HG03354 (cell line): ENCODE measurements around the gene ABHD16B.

Source experiments
- ATAC-seq: cut with Tn5 transposase; IDR thresholded peaks from one replicate; pipeline ENCODE4 v1.9.1; 2021; ENCODE audit warnings: mild to moderate bottlenecking; ENCODE audit not compliant: unreplicated experiment, poor library complexity, severe bottlenecking

Gene ABHD16B

DNA sequence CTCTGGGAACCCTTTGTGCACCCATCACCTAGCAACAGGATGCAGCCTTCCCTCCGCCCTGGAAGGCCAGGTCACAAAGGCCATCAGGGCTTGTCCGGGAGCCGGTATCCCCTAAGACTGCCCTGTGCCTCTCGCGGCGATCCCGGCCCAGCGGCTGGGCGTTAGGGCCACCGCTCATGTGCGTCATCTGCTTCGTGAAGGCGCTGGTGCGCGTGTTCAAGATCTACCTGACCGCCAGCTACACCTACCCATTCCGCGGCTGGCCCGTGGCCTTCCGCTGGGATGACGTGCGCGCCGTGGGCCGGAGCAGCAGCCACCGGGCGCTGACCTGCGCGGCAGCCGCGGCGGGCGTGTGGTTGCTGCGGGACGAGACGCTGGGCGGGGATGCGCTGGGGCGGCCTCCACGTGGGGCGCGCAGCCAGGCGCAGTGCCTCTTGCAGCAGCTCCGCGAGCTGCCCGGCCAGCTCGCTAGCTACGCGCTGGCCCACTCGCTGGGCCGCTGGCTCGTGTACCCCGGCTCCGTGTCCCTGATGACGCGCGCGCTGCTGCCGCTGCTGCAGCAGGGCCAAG is at the start of gene ABHD16B:
ABHD16B (plus strand) TSS at position 134 of the 570 bp plus-strand sequence; CDS start at position 177, 43 bp downstream.
- ATAC-seq, result no peak

DNA sequence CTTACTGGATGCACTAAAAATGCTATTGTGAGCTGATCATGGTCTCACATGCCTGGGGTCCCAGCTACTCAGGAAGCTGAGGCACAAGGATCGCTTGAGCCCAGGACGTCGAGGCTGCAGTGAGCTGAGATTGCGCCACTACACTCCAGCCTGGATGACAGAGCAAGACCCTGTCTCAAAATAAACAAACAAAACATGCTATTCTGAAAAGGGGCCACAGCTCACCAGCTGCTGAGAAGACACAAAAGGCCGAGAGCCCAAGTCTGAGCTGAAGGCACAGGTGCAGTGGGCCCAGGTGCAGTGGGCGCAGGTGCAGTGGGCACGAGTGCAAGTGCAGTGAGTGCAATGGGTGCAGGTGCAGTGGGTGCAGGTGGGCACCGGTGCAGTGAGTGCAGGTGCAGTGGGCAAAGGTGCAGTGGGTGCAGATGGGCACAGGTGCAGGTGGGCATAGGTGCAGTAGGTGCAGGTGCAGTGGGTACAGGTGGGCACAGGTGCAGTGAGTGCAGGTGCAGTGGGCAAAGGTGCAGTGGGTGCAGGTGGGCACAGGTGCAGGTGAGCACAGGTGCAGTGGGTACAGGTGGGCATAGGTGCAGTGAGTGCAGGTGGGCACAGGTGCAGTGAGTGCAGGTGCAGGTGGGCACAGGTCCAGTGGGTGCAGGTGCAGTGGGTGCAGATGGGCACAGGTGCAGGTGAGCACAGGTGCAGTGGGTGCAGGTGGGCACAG is 46.2 kb upstream of the ABHD16B start:
- ATAC-seq, result no peak

DNA sequence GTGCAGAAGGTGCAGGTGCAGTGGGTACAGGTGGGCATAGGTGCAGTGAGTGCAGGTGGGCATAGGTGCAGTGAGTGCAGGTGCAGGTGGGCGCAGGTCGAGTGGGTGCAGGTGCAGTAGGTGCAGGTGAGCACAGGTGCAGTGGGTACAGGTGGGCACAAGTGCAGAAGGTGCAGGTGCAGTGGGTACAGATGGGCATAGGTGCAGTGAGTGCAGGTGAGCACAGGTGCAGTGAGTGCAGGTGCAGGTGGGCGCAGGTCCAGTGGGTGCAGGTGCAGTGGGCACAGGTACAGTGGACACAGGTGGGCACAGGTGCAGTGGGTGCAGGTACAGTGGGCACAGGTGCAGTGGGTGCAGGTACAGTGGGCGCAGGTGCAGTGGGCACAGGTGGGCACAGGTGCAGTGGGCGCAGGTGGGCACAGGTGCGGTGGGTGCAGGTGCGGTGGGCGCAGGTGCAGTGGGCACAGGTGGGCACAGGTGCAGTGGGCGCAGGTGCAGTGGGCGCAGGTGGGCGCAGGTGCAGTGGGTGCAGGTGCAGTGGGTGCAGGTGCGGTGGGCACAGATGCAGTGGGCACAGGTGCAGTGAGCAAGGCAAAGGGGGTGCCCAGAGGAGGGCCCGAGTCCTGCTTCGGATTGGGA is 45.6 kb upstream of the ABHD16B start:
- ATAC-seq, result no peak

DNA sequence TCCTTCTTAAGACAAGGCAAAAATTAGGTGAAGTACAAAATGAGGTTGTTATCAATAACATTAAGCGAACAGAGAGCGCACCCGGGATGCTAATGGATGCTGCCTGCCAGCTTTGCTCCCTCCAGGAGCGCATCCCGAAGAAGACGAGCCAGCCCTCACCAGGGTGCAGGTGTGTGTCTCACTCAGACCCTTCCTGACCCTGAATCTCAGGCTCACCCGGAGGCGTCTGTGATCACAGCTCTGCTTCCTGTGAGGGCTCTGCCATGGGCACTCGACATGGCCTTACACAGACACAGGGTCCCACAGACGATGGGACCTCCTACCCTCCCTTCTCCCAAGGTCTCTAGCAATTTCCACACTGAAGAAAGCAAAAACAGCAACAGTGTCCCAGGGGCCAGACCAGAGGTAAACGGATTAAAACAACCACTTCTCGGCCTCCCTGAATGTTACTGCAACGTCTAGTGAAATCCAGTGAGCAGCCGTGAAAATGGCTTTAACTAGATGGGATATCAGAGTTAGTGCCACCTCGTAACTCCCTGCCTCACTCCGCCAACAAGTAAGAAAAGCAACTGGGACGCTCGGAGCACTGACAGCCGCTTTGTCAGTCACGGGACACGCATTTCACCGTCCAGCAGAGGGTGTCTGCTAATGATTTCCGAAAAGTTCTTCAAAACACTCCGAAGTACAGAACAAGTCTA is 41.9 kb upstream of the ABHD16B start:
- ATAC-seq, result no peak

DNA sequence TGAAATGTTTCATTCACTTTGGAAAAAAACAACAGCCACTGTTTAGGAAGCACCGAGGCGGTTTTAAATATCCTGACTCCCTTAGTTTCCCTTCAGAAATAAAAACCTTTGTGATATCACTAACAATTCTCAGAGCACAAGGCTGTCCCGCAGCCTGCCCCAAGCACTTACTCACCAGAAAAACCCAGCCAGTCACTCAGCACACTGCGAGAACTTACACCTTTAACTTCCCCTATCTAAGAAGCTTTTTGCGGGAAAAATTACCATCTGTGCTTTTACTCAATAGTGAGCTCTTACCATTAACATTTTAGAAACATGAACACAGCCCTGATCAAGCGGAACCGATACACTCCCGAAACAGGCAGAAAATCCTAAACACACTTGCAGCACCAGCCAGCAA is 39.5 kb upstream of the ABHD16B start:
- ATAC-seq, result no peak

DNA sequence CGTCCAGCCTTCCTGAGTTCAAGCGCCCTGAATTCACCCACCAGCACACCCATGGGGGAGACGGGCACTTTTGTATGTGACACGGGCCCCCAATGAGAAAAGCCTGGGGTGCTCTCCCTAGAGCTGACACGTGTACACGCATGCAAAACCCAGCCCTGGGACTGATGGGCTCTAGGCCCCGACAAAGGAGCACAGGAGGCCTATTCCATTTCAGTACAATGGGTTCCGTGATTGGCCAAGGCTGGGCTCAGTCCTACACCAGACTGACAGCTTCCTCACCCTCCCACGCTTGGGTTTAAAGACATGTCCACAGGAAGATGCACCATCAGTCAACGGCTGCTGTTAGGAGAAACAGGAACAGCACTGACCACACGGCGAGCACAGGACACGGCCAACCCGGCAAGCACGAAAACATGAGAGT is 39.0 kb upstream of the ABHD16B start:
- ATAC-seq, result no peak

DNA sequence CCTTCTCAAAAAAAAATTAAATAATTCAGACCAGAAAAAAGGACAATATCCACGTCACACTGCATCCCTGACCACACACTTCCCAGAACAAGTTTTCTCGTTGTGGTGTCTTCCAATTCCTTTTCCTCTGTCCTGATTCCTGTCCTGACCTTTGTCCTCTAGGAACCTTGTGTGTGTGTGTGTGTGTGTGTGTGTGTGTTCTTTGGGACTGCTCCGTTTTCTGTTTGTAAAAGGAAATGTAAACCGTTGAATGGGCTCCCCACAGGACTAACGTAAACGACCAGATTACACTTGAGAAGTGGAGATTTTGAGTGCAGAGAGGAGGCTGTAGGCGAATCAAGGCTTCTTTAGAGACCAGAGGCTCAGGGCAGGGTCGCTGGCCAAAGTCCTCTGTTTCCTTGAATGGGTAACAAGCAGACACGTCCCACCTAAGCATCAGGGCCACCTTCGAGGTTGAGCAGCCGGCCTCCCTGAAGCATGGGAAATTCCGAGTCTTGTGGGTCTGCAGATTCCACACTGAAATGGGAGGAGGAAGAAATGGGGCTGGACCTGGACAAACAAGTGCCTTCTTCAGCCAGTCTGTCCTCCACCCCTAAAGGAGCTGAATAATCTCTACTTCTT is 37.5 kb upstream of the ABHD16B start:
- ATAC-seq, result no peak

DNA sequence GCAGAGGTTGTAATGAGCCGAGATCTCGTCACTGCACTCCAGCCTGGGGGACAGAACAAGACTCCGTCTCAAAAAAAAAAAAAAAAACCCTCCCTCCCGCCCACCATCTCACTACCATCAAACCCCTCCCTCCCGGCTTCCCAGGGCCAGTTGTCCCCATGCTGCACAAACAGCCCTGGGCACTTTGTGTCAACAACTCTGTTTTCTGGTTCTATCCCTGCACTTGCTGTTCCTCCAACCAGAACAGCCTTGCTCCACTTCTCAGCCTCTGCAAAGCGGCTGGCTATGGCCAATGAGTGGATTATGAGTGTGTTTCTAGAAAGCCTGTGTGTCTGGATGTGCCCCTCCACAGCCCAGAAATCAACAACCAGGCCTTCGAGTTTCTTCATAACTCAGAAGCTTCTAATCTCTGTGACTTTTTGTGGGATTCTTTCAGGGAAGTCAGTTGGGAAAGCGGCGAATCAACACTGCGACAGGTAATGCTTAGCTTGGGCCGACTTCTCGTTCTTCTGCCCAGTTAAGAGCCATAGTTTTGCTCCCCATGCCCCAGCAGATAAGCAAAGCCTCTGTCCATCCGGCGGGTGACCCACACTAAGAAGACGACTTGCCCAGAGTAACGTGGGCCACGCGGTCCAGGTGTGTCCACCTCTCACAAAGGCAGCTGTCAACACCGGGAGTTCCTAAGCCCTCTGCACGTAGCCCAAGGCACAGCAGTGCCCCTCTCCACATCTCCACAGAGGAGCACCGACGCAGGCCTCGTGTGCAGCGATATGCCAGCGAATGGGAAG is 35.8 kb upstream of the ABHD16B start:
- no peak for ATAC-seq

DNA sequence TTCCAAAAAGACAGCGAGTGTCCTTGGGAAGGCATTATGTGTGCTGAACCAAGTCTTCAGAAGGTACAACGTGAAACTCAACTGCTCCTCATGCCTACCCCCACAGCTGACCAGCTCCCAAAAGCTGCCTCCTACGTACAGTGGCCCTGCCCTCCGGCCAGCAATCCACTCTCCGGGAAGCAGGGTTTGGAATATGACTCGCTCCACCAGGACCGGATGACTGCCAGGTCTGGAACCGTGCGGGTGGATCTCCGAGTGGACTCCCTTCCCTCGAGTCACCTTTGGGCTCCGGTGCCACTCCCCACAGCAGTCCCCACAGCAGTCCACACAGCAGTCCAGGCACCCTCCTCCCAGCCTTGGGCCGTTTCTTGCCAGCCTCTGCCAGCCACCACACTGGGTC is 34.5 kb upstream of the ABHD16B start:
- no peak for ATAC-seq

DNA sequence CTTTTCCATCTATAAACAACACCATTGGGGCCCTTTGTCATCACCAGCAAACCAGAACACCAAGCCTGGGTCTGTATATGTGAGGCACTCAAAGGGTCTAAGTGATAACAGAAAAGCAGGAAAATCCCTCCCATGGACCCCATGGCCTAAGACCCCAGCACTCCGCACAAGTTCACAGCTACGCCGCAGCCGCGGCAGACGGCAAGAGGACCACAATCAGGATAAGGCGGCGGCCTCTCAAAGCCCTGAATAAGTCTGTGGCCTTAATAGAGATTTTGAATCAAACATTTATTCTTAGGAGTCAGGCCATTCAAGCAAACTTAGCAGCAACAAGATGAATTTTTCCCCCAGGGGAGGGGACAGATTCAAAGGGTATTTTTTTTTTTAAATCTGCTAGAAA is 33.2 kb upstream of the ABHD16B start:
- no peak for ATAC-seq

DNA sequence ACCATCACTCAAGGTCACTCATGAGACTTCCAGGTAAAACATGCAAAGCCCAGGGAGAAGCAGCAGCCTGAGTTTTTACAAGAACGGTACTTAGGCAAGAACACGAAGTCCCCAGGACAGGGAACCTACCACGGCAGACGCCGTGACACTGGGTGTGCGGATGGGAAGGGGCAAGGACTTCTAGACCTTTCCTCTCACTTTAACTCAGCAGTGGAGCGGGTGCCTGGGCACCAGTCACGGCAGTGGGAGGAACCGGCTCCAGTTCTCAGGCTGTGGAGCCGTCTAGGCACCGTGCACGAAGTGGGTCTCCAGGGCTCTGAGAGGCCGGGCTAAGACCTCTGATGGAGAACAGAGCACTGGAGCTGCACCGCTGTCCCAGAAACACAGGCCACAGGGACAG is 32.8 kb upstream of the ABHD16B start:
- ATAC-seq, result no peak

DNA sequence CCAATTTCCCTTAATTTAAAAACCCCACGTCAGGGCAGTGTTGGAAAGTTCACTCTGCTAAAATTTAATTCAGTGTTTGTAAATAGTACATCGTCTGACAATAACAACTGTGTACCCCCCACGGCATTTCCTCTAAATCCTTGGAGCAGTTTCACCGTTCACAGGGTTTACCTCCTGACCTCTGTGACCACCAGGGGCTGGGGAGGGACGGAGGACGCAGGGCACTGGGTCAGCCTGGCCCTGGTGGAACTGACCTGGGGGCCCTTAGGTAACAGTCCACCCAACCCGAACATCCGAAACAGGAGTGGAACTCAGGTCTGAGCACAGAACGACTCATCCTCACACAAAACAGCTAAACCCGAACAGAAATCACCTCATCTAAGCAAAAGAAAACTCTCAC is 32.3 kb upstream of the ABHD16B start:
- ATAC-seq, result no peak

DNA sequence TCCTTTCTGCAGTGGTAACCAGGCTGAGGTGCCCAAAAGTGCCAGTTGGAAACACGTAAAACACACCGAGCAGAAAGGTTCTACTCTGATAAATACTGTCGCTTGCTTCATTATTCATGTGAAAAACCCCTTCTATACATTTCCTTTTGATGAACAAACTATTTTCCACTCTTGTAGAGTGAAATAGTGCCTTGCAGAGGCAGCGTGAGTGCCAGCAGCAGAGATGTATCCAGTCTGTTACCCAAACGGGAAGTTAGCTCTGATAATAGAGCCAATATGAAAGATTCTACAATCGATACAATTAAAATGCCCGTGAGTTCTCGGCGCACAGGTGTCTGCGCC is 31.7 kb upstream of the ABHD16B start:
- no peak for ATAC-seq

DNA sequence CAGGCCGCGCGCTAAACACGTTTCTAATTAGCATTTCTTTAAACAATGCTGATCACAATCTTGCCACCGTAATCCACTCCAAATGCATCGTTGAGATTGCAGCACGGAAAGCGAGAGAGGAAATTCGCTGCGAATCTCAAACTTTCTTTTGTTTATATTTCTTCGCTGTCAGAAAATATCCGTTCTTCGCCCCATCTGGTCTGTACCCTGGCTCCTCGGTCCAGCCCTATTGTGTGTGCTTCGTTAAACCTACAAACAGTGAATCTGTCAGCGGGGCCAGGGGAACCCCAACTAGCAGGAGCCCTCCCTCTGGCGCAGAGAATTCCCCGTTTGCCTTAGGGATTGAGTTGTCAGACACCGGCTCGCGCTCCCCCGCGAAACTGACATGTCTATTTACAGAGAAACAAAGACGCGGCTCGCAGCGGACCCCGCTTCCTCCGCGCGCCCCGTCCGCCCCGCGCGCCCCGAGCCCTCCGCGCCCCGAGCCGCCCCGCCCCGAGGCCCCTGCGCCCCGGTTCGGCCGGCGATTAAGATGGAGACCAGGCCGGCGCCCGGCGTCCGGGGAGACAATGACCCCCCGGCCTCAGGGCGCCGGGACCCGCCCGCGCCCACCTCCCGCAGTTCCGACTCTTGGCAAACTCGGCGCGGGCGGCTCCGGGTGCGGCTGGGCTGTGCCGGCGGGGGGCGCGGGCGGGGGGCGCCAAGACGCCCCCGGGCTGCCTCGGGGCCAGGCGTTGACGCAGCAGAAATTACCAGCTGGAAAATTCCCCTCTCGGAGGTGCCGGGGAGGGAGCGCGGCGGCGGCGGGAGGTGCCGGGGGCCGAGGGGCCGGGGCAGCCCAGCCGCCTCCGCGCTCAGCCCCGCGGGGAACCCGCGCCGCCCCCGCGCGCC is 31.1 kb upstream of the ABHD16B start:
- no peak for ATAC-seq

DNA sequence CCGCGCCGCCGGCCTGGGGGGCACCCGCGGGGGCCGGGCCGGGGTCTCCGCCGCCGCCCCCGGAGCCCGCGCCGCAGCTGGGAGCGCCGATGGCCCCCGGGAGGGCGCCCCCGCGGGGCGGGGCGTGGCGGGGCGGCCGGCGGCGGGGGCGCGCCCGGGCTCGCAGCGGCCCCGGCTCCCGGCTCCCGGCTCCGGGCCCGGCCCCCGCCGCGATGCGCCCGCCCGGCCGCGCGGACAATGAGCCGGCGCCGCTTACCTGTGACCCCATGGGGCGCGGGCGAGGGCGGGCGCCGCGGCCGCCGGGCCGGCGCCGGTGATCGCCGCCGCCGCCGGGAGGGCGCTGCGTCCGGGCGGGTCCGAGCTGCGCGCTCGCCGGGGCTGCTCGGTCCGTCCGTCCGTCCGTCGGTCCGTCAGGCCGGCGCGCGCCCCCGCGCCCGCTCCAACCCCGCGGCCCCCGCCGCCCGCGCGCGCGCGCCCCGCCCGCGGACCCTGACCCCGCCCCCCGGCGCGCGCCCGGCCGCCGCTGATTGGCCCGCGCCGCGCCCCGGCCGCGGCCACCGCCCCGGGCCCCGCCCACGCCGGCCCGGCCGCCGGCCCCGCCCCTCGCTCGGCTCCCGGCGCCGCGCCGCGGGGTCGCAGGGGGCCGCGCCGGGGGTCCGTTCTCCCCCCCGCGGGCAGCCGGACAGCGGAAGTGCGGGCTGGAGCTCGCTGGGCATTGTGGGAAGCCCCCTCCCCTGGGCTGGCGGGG is 30.3 kb upstream of the ABHD16B start, which contains the start of gene ZBTB46:
ZBTB46 (minus strand) TSS at position 424 of the 748 bp plus-strand sequence. CDS start 40,507 bp downstream, outside the sequence.
- peak; percentile 67 for ATAC-seq

DNA sequence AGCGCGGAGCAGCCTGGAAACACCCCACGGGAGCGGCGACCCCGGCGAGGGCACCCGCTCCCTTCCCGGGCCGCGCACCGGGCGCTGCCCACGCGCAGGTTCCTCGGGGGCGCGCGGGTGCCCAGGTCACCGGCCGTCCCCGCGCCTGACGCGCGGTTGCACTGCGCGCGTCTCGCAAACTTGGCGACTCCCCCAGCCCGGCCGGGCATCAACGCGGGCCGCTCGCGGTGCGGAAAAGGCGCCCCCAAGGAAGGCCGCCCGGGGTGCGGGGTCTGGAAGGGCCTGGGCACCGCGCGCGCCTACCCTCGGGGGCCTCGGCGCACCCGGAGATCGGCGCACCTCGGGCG is 29.7 kb upstream of the ABHD16B start:
- ATAC-seq, result peak; percentile 33

DNA sequence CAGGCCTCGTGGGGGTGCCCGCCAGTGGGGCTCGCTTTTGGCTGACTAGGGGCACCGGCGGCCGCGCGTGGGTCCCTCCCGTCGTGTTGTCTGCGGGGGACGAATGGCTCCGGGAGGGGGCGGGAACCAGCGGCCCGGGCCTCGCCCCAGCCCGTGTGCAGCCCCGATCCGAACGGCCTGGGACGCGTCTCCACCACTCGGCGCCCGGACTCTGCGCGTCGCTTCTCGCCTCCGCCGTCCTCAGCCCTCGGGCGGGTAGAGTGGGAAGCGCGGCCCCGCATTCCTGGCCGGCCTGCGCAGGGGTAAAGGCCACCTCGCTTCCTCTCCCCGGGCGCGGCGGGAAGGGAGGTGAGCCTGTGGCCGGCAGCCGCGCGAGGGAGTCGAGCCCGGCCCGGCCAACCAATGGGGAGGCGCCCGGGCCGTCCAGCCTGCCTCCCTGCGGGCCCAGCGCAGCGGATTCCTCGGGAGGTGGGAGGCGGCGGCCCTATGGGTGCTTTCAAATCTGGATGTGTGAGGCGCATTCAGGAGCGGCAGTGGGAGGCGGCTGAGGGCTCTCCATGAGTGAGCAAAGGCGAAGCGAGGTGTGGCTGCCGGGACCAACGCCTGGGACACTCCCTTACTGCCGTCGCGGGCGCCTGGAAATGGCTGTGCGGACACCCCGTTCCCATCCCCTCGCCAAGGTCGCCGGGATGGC is 29.2 kb upstream of the ABHD16B start:
- peak; percentile 11 for ATAC-seq
